ENCODE measurements around the gene CORO2A.

GRCh38 chr9:98144631-98145030 lies 47.8 kb downstream of the CORO2A start:
- TF ChIP-seq CTCF (IDR thresholded peaks at IDR 0.05) (no peak), POLR2AphosphoS5 (IDR thresholded peaks at IDR 0.05) (no peak), POLR2A (IDR thresholded peaks at IDR 0.05) (no peak)
